Activated T-helper 2 cell treated with anti-CD3 and anti-CD28 coated beads, Interferon-gamma antibody, Interleukin-2, Interleukin-4, amounts not matched to agents 10 μg/mL and 5 μg/mL and 100 μg/mL, durations not matched to agents 14 hours and 24 hours and 36 hours (primary cell): ENCODE measurements around the gene TBC1D24. TPM values are rescaled to one million over a fixed set of nuclear protein-coding genes. Genes with fewer than 3 reads are reported as not detected.
"Not testable (repeated sequence)": the region's sequence is repeated elsewhere in the genome, so short reads cannot be mapped to it uniquely, and the experiment has no call there.

Source experiments
- DNase-seq: peaks from one replicate; pipeline ENCODE4 v3.0.0; 2021; ENCODE audit warnings: low spot score
- H3K27ac Mint-ChIP-seq: one replicate; pipeline ENCODE4 v1.8.0; 2021; ENCODE audit warnings: mixed read lengths
- H3K27me3 Mint-ChIP-seq: one replicate; pipeline ENCODE4 v1.8.0; 2021; ENCODE audit warnings: low read depth, mixed read lengths
- H3K36me3 Mint-ChIP-seq: one replicate; pipeline ENCODE4 v1.8.0; 2021; ENCODE audit warnings: low read depth, mixed read lengths
- H3K4me1 Mint-ChIP-seq: one replicate; pipeline ENCODE4 v1.8.0; 2021; ENCODE audit warnings: low read depth, mixed read lengths
- H3K4me3 Mint-ChIP-seq: one replicate; pipeline ENCODE4 v1.8.0; 2021; ENCODE audit warnings: low read depth, mild to moderate bottlenecking, moderate library complexity, mixed read lengths
- H3K9me3 Mint-ChIP-seq: one replicate; pipeline ENCODE4 v1.8.0; 2021; ENCODE audit warnings: mixed read lengths
- intact Hi-C: fragments of 100-400 bp; cut with micrococcal nuclease; formaldehyde crosslinking; loops from one replicate; pipeline ENCODE4 v1.15.1; 2023
- total RNA-seq: library from RNA; stranded (reverse); gene quantifications from 2 replicates; pipeline ENCODE4 v1.2.3, GENCODE V29; 2022

TBC1D24 gene
- total RNA-seq: 19.6 and 21.4 TPM in 2 replicates

GRCh38 chr16:2474877-2475412, at the start of gene TBC1D24:
TSS of gene TBC1D24 (plus strand) at chr16:2475127. CDS start at chr16:2496149, 21,022 bp downstream.
- H3K36me3 Mint-ChIP-seq: no peaks in the 10 kb centered on the region
- H3K4me1 Mint-ChIP-seq: peaks cover 16% of the 10 kb centered on the region
- intact Hi-C loops: no loop called here
- no peaks in the 10 kb centered on the region for H3K9me3 Mint-ChIP-seq
- H3K27ac Mint-ChIP-seq: no peak within 1 kb of the TSS
- peaks cover 14% of the 10 kb centered on the region for H3K27me3 Mint-ChIP-seq
- peak within 1 kb of the TSS; percentile 76 for H3K4me3 Mint-ChIP-seq
- peak; percentile 77 for DNase-seq

GRCh38 chr16:2425825-2426430, 49.0 kb upstream of the TBC1D24 start:
- H3K4me3 Mint-ChIP-seq: no peak overlapping the region
- DNase-seq: no peak
- intact Hi-C loops: loop anchor here (5.0 kb wide), 1 partner anchor 159 kb away; the partner anchor contains the start of gene RNPS1
- no peak overlapping the region for H3K27ac Mint-ChIP-seq
- peaks cover 11% of the 10 kb centered on the region for H3K36me3 Mint-ChIP-seq
- H3K27me3 Mint-ChIP-seq: no peaks in the 10 kb centered on the region
- H3K4me1 Mint-ChIP-seq: peaks cover 27% of the 10 kb centered on the region
- no peaks in the 10 kb centered on the region for H3K9me3 Mint-ChIP-seq

DNA sequence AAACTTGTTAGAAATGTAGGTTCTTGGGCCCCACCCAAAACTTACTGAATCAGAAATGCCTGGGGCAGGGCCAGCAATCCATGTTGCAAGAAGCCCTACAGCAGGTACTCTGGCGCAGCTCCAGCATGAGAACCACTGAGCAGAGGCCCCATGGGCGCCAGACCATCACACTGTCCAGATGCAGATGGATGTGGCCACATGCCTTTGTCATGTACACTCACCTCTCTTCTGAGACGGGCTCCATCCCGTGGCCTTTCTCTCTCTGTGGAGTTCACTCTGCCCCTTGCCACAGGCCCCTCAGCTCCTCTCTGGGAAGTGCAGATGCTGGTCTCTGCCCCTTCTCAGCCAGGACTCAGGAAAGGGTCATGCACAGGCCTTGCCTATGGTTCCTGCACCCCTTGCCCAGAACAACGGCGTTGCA, 48.0 kb upstream of the TBC1D24 start:
- intact Hi-C loops: loop anchor here (5.0 kb wide), 1 partner anchor 160 kb away; the partner anchor contains the start of gene RNPS1
- no peak for DNase-seq
- Mint-ChIP-seq H3K27me3 (no peaks in the 10 kb centered on the region), H3K27ac (no peak overlapping the region), H3K36me3 (peaks cover 17% of the 10 kb centered on the region), H3K4me3 (no peak overlapping the region), H3K4me1 (peaks cover 28% of the 10 kb centered on the region), H3K9me3 (no peaks in the 10 kb centered on the region)

DNA sequence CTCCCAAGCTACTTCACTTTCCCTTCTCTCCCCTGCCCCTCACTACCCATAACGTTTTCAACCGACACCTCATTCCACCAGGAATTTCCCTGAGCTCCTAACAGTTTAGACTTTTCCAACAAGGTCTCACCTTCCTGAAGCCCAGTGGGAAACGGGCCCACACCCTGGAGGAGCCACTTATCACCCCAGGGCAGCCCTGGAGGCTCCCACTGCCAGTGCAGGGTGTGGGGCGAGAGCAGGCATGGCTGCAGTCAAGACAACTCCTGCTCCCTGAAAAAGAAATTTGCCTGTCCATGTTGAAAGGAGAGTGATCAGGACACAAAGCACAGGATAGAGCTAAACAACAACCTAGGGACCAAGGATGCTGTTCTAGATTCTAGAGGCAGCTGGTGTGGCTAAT, 47.4 kb upstream of the TBC1D24 start:
- DNase-seq: no peak
- Mint-ChIP-seq H3K27me3 (no peaks in the 10 kb centered on the region), H3K27ac (peak overlapping the region; percentile 30), H3K4me3 (peak overlapping the region; percentile 87), H3K9me3 (no peaks in the 10 kb centered on the region), H3K4me1 (peaks cover 28% of the 10 kb centered on the region), H3K36me3 (peaks cover 22% of the 10 kb centered on the region)
- intact Hi-C loops: loop anchor here (5.0 kb wide), 1 partner anchor 160 kb away; the partner anchor contains the start of gene RNPS1

DNA sequence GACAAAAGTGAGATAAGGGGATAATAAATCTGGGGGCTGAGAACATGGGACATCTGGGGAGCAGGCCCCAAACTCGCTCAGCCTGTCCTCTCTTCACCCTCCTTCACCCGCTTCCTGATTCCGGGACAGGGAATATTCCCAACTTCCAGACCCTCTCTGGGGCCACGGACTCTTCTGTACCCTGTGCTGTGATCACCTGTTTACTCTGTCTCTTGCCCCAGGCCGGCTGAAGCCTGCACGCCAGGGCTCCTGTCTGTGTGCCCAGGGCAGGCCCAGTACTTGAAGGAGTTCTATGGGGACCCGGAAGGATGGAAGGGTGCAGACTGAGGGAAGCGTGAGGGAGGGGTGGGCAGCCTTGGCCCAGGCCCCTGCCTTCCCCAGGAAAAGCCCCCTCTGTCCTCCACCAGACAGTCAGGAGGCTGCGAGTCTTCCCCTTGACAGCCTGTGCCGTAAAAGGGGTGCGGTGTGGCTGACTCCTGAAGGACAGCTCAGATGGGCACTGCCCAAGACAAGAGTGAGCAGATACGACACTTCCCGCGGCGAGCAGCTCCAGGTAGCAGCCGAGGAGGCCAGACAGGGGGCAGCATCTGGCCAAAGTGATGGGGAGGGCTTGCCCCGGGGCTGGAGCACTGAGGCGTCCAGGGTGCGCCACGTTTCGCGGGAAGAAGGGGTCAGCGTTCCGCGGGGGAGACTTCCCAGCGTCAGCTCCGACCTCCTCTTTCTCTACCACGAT, 46.7 kb upstream of the TBC1D24 start:
- no peaks in the 10 kb centered on the region for H3K27me3 Mint-ChIP-seq
- no peak for DNase-seq
- peaks cover 29% of the 10 kb centered on the region for H3K36me3 Mint-ChIP-seq
- H3K9me3 Mint-ChIP-seq: no peaks in the 10 kb centered on the region
- peak overlapping the region; percentile 58 for H3K27ac Mint-ChIP-seq
- H3K4me3 Mint-ChIP-seq: peak overlapping the region; percentile 87
- peaks cover 28% of the 10 kb centered on the region for H3K4me1 Mint-ChIP-seq
- intact Hi-C loops: loop anchor here (2.0 to 5.0 kb wide), 3 partner anchors 85 to 161 kb away; partner anchors contain the start of genes ABCA3, ATP6V0C and RNPS1

- H3K9me3 Mint-ChIP-seq: no peaks in the 10 kb centered on the region
- H3K27me3 Mint-ChIP-seq: no peaks in the 10 kb centered on the region
- peak overlapping the region; percentile 87 for H3K4me3 Mint-ChIP-seq
- no peak for DNase-seq
- peak overlapping the region; percentile 58 for H3K27ac Mint-ChIP-seq
- peaks cover 27% of the 10 kb centered on the region for H3K4me1 Mint-ChIP-seq
- peaks cover 34% of the 10 kb centered on the region for H3K36me3 Mint-ChIP-seq
- intact Hi-C loops: loop anchor here (2.0 to 5.0 kb wide), 3 partner anchors 84 to 161 kb away; partner anchors contain the start of genes ABCA3, ATP6V0C and RNPS1
Measured at GRCh38 chr16:2428784-2429033, 46.2 kb upstream of the TBC1D24 start.

GRCh38 chr16:2429034-2429770, 45.7 kb upstream of the TBC1D24 start, which contains the start of gene CCNF:
TSS of gene CCNF (plus strand) at chr16:2429447. CDS start at chr16:2429482, 35 bp downstream.
- DNase-seq: peak; percentile 94
- peaks cover 27% of the 10 kb centered on the region for H3K4me1 Mint-ChIP-seq
- H3K9me3 Mint-ChIP-seq: no peaks in the 10 kb centered on the region
- peaks cover 36% of the 10 kb centered on the region for H3K36me3 Mint-ChIP-seq
- no peaks in the 10 kb centered on the region for H3K27me3 Mint-ChIP-seq
- peak within 1 kb of the TSS; percentile 96 for H3K4me3 Mint-ChIP-seq
- intact Hi-C loops: loop anchor here (2.0 to 5.0 kb wide), 3 partner anchors 84 to 162 kb away; partner anchors contain the start of genes ABCA3, ATP6V0C and RNPS1
- H3K27ac Mint-ChIP-seq: peak within 1 kb of the TSS; percentile 62

GRCh38 chr16:2429771-2430663, 44.9 kb upstream of the TBC1D24 start:
- Mint-ChIP-seq H3K36me3 (peaks cover 40% of the 10 kb centered on the region), H3K27me3 (no peaks in the 10 kb centered on the region), H3K4me1 (peaks cover 27% of the 10 kb centered on the region), H3K9me3 (no peaks in the 10 kb centered on the region), H3K27ac (peak overlapping the region; percentile 62), H3K4me3 (peak overlapping the region; percentile 96)
- DNase-seq: no peak
- intact Hi-C loops: loop anchor here (2.0 to 5.0 kb wide), 3 partner anchors 83 to 163 kb away; partner anchors contain the start of genes ABCA3, ATP6V0C and RNPS1

DNA sequence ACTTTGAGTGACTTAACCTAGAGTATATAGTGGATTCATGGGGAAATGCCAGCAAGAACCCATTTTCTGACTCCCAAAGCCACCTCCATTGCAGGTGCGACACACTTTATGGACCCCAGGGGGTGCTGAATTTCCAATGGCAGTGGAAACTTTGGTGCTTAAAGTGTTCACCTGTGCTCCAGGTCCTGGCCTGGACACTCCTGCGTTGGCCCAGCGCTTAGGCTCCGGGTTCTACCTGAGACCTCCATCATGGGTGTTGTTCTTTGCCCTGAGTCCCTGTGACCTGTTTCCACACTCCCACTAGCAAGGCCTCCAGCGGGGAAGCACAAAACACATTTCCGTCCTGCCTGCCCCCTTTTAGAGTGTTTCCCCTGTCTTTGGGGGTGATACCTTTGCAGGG, 42.6 kb upstream of the TBC1D24 start:
- H3K9me3 Mint-ChIP-seq: no peaks in the 10 kb centered on the region
- no peak overlapping the region for H3K27ac Mint-ChIP-seq
- intact Hi-C loops: no loop called here
- no peak overlapping the region for H3K4me3 Mint-ChIP-seq
- peaks cover 23% of the 10 kb centered on the region for H3K4me1 Mint-ChIP-seq
- peaks cover 61% of the 10 kb centered on the region for H3K36me3 Mint-ChIP-seq
- DNase-seq: no peak
- H3K27me3 Mint-ChIP-seq: no peaks in the 10 kb centered on the region

DNA sequence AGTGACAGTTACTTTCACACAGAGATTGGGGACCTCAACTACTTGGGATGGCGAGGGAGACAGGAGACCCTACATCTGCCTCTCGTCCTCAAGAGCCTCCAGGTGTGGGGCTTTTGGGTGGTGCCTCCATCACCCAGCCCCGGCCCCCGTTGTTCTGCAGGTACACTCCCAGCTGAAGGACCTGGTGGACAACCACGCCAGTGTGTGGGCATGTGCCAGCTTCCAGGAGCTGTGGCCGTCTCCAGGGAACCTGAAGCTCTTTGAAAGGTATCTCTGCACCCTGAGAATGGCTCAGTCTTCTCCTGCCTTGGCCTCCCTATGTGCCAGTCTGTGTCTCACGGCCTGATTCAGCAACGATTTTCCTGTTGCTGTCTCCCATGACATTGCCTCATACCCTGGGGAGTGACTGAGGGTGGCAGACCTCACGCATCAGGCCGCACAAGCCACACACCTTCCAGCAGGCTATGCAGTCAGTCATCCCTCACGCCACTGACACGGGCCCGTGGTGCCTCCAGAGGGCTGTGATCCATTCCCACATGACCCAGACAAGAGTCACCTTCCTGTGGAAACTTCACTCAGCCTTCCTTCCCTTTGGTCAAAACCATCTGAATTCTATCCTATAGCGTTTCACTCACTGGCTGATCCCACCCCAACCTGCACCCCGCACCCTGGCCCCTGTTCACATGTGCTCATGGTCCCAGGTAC, 42.0 kb upstream of the TBC1D24 start:
- Mint-ChIP-seq H3K4me1 (peaks cover 18% of the 10 kb centered on the region), H3K36me3 (peaks cover 67% of the 10 kb centered on the region), H3K9me3 (no peaks in the 10 kb centered on the region), H3K27ac (peak overlapping the region; percentile 28), H3K4me3 (no peak overlapping the region), H3K27me3 (no peaks in the 10 kb centered on the region)
- DNase-seq: no peak
- intact Hi-C loops: no loop called here

DNA sequence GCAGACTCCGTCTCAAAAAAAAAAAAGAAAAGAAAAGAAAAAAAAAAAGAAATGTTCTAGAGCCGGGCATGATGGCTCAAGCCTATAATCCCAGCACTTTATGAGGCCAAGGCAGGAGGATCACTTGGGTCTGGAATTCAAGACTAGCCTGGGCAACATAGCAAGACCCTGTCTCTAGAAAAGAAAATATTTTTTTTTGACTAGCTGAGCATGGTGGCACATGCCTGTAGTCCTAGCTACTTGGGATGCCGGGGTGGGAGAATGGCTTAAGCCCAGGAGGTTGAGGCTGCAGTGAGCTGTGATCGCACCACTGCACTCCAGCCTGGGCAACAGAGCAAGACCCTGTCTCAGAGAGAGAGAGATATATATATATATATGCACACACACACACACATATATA, 39.7 kb upstream of the TBC1D24 start:
- H3K27me3 Mint-ChIP-seq, H3K9me3 Mint-ChIP-seq, intact Hi-C loops, H3K4me3 Mint-ChIP-seq, H3K27ac Mint-ChIP-seq, DNase-seq: not testable (repeated sequence)
- peaks cover 17% of the 10 kb centered on the region for H3K4me1 Mint-ChIP-seq
- H3K36me3 Mint-ChIP-seq: peaks cover 85% of the 10 kb centered on the region
